DOHH2 (cell line): ENCODE data around the gene CXCL12.

ENCODE experiments used
- EZH2phosphoT487 ChIP-seq: fragments of 200-600 bp; sonication (generic); IDR thresholded peaks from 2 replicates; pipeline ENCODE4 v1.6.1; 2017; ENCODE audit warnings: borderline replicate concordance, mild to moderate bottlenecking, antibody characterized with exemption, low read length, moderate library complexity, mixed read lengths
- TF ChIP-seq, protein P1 (sequence below): fragments of 200-600 bp; sonication (generic); IDR thresholded peaks from one replicate; pipeline ENCODE4 v1.5.1; 2014; ENCODE audit warnings: antibody characterized with exemption, mild to moderate bottlenecking, low read depth, low read length; ENCODE audit not compliant: poor library complexity, severe bottlenecking

DNA sequence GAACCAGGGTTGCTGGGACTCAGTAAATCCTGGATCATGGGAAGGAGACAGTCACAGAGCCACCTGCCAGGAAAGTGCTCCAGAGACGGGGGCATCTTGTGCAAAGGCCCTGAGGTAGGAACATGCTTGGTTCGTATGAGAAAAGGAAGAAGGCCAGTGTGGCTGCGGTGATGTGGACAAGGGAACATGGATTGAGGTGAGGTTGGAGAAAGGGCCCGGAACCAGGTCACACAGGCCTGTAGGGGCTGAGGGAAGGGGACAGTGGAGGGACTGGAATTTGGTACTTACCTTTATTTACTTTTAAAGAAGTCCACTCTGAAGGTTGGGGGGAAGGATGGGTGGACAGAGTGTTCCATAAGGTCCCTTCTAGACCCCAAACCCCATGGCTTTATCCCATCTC, 32.9 kb upstream of the CXCL12 start:
- TF ChIP-seq, protein P1, sequence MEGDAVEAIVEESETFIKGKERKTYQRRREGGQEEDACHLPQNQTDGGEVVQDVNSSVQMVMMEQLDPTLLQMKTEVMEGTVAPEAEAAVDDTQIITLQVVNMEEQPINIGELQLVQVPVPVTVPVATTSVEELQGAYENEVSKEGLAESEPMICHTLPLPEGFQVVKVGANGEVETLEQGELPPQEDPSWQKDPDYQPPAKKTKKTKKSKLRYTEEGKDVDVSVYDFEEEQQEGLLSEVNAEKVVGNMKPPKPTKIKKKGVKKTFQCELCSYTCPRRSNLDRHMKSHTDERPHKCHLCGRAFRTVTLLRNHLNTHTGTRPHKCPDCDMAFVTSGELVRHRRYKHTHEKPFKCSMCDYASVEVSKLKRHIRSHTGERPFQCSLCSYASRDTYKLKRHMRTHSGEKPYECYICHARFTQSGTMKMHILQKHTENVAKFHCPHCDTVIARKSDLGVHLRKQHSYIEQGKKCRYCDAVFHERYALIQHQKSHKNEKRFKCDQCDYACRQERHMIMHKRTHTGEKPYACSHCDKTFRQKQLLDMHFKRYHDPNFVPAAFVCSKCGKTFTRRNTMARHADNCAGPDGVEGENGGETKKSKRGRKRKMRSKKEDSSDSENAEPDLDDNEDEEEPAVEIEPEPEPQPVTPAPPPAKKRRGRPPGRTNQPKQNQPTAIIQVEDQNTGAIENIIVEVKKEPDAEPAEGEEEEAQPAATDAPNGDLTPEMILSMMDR, result no peak
- TF ChIP-seq EZH2phosphoT487, result no peak
